CD8-positive, alpha-beta memory T cell (primary cell): Measurements from ENCODE around the gene LRWD1. TPM values are rescaled to one million over a fixed set of nuclear protein-coding genes. Genes with fewer than 3 reads are reported as not detected.

Experiments
- CTCF ChIA-PET: fragments of 350-600 bp; sonication (Branson Sonifier 250); formaldehyde crosslinking; loops from one replicate; lab custom pipeline; 2021; ENCODE audit warnings: antibody characterized with exemption; lab: Charles Lee
- POLR2A ChIA-PET: fragments of 350-600 bp; sonication (Branson Sonifier 250); formaldehyde crosslinking; loops from one replicate; lab custom pipeline; 2021; ENCODE audit warnings: antibody characterized with exemption; lab: Charles Lee
- DNase-seq, 5 donors: peaks; one replicate each; pipeline versions ENCODE4 v3.0.0 to v3.0.0-alpha.2; 2020 to 2022; ENCODE audit warnings: mixed read lengths in 1 of 5
- H3K27ac ChIP-seq: one replicate; pipeline ENCODE4 v1.7.0; 2013; ENCODE audit warnings: low read depth, mild to moderate bottlenecking, low read length, moderate library complexity
- H3K27me3 ChIP-seq: 2 replicates; pipeline ENCODE4 v1.7.0; 2013; ENCODE audit warnings: low read length, mild to moderate bottlenecking; ENCODE audit not compliant: insufficient read depth, poor library complexity, severe bottlenecking
- H3K36me3 ChIP-seq: 2 replicates; pipeline ENCODE4 v1.7.0; 2013; ENCODE audit warnings: mild to moderate bottlenecking, low read length, moderate library complexity; ENCODE audit not compliant: insufficient read depth
- H3K4me1 ChIP-seq: 2 replicates; pipeline ENCODE4 v1.7.0; 2013; ENCODE audit warnings: mild to moderate bottlenecking, low read length, moderate library complexity; ENCODE audit not compliant: insufficient read depth
- H3K4me3 ChIP-seq: 2 replicates; pipeline ENCODE4 v1.7.0; 2013; ENCODE audit warnings: mild to moderate bottlenecking, low read length
- H3K9me3 ChIP-seq: 2 replicates; pipeline ENCODE4 v1.7.0; 2013; ENCODE audit warnings: mild to moderate bottlenecking, low read length
- H3K27ac Mint-ChIP-seq, 8 donors: one replicate each; pipeline ENCODE4 v1.8.0; 2020 to 2021; ENCODE audit warnings: mixed read lengths in 8 of 8, mild to moderate bottlenecking in 6 of 8, inconsistent platforms in 3 of 8, moderate library complexity in 3 of 8
- H3K27me3 Mint-ChIP-seq, 2 donors: one replicate each; pipeline ENCODE4 v1.8.0; 2020 to 2021; ENCODE audit warnings: mixed read lengths in 2 of 2, mild to moderate bottlenecking in 1 of 2, moderate library complexity in 1 of 2
- H3K36me3 Mint-ChIP-seq, 3 donors: one replicate each; pipeline ENCODE4 v1.8.0; 2020 to 2021; ENCODE audit warnings: mixed read lengths in 3 of 3, inconsistent platforms in 1 of 3, mild to moderate bottlenecking in 1 of 3
- H3K4me1 Mint-ChIP-seq, 3 donors: one replicate each; pipeline ENCODE4 v1.8.0; 2020 to 2021; ENCODE audit warnings: mixed read lengths in 3 of 3, inconsistent platforms in 1 of 3, mild to moderate bottlenecking in 1 of 3
- H3K4me3 Mint-ChIP-seq, 7 donors: one replicate each; pipeline ENCODE4 v1.8.0; 2020 to 2021; ENCODE audit warnings: mixed read lengths in 7 of 7, mild to moderate bottlenecking in 6 of 7, moderate library complexity in 4 of 7, inconsistent platforms in 2 of 7
- H3K9me3 Mint-ChIP-seq, 5 donors: one replicate each; pipeline ENCODE4 v1.8.0; 2020 to 2022; ENCODE audit warnings: mixed read lengths in 5 of 5, mild to moderate bottlenecking in 3 of 5, moderate library complexity in 2 of 5, inconsistent platforms in 1 of 5
- polyA plus RNA-seq: library from polyadenylated mRNA; unstranded; fragments of 300-500 nt; fragmentation: Illumina TruSeq; gene quantifications from one replicate; pipeline ENCODE4 v1.2.3, GENCODE V29; 2021
- total RNA-seq, 2 experiments: library from RNA; stranded (reverse); gene quantifications; one replicate each; pipeline ENCODE4 v1.2.3, GENCODE V29; 2021

The LRWD1 gene
- total and polyA plus RNA-seq, 3 experiments from 2014 or later = 14.6 to 30.1 (median 29.9) TPM

DNA sequence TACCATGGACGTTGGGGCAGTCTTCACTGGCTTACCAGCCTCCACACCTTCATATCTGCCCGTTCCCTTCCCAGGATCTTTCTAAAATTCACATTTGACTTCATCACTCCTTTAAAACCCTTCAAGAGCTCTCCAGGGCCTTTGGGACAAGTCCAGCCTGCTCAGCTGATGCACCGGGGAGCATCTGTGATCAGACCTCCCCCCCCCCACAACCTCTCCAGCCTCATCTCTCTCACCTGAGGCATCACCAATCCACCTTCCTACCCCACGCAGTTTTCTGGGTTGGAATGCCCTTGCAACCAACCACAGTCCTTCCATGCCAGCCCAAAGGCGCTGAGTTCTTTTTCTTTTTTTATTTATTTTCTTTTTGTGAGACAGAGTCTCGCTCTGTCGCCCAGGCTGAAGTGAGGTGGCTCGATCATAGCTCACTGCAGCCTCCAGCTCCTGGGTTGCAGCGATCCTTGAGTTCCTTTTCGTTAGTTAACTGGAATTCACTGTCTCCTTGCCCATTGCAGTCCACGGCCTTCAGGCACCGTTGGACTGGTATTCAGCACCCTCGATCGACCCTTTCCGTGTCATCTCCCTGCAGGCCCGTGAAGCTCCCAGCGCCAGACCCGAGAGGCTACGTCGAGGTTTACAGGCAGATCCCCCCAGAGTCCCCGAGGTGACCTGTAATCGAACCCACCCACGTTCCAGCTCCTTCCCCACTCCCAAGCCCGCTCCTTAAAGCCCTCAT, 775 bp upstream of the LRWD1 start:
- Histone ChIP-seq H3K9me3 (no peaks in the 10 kb centered on the region), H3K27ac (peak overlapping the region; percentile 77), H3K27me3 (no peaks in the 10 kb centered on the region), H3K4me3 (peak overlapping the region; percentile 94), H3K4me1 (peaks cover 21% of the 10 kb centered on the region), H3K36me3 (no peaks in the 10 kb centered on the region)
- CTCF ChIA-PET = interaction anchor here (0.6 to 1.3 kb wide), 5 partner anchors 8 to 53 kb away, joined by 3 to 4 read pairs (median 3); no protein-coding TSS in a partner anchor
- Mint-ChIP-seq H3K36me3 (peaks cover 0 to 20% (median 4%) of the 10 kb centered on the region in 3 donors), H3K27me3 (no peaks in the 10 kb centered on the region), H3K4me3 (peak overlapping the region; percentile 88 to 96 (median 93)), H3K27ac (peak overlapping the region; percentile 79 to 92 (median 88)), H3K4me1 (peaks cover 29 to 45% (median 41%) of the 10 kb centered on the region in 3 donors), H3K9me3 (no peaks in the 10 kb centered on the region)
- DNase-seq = no peak
- POLR2A ChIA-PET = interaction anchor here (0.5 to 1.0 kb wide), 5 partner anchors 29 to 1156 kb away, joined by 3 to 5 read pairs (median 3); no protein-coding TSS in a partner anchor

DNA sequence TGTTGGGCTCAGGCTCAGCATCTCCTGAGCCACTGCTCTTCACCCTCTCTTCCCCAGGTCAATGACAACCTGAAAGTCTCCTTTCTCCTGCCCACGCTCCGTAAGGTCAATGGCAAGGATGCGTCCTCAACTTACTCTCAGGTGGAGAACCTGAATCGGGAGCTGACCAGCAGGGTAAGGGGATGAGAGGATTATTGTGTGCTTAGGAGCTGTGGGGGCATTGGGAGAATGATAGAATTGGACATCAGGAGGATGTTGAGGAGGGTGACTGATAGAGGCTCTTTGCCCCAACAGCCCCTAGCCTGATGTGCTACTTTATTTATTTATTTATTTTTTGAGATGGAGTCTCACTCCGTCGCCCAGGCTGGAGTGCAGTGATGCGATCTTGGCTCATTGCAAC, 1.3 kb downstream of the LRWD1 start:
- H3K27me3 Mint-ChIP-seq = no peaks in the 10 kb centered on the region
- H3K27ac Mint-ChIP-seq = peak overlapping the region in 3 of 8 donors; percentile 23 to 70 (median 47)
- ChIA-PET POLR2A (interaction anchor here (1.2 to 1.3 kb wide), 2 partner anchors 40 to 50 kb away, joined by 3 to 4 read pairs; no protein-coding TSS in a partner anchor), CTCF (interaction anchor here (1.3 to 3.6 kb wide), 4 partner anchors 27 to 61 kb away, joined by 3 to 19 read pairs (median 6); no protein-coding TSS in a partner anchor)
- peak in 1 of 5 donors; percentile 18 for DNase-seq
- H3K36me3 Mint-ChIP-seq = peaks cover 0 to 18% (median 0%) of the 10 kb centered on the region in 3 donors
- Histone ChIP-seq H3K4me1 (peaks cover 21% of the 10 kb centered on the region), H3K36me3 (no peaks in the 10 kb centered on the region), H3K4me3 (peak overlapping the region; percentile 94), H3K9me3 (no peaks in the 10 kb centered on the region), H3K27me3 (no peaks in the 10 kb centered on the region), H3K27ac (no peak overlapping the region)
- H3K9me3 Mint-ChIP-seq = no peaks in the 10 kb centered on the region
- peaks cover 29 to 41% (median 37%) of the 10 kb centered on the region in 3 donors for H3K4me1 Mint-ChIP-seq
- H3K4me3 Mint-ChIP-seq = peak overlapping the region; percentile 83 to 96 (median 92)

DNA sequence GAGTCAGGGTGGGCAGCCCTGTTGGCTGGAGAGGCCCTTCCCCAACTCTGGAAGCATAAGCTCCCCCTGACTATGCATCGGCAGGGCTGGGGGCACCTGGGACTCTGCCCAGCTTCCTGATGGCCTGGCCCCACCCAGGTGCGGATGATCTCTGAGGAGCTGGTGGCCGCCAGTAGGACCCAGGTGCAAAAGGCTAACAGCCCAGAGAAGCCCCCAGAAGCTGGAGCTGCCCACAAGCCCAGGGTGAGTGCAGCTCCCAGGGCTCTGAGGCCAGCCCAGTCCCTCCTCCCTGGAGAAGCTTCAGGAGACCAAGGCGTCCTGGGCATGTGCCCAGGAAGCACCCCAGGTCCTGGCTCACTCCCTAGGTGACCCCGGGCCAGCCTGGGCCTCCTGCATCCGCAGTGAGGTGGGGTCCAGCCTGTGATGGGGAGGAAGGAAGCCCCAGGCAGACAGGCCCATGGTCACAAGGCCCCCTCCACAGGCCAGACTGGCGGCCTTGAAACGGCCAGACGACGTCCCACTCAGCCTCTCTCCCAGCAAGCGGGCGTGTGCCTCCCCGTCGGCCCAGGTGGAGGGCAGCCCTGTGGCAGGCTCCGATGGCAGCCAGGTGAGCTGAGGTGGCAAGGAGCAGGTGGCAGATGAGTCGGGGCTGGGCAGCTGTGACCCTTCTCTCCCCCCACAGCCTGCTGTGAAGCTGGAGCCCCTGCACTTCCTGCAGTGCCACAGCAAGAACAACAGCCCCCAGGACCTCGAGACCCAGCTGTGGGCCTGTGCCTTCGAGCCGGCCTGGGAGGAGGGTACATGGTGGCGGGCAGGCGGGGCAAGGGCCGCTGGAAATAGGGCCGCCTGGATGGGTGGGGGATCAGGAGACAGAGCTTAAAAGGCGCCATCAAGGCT, 3.0 kb downstream of the LRWD1 start:
- H3K27me3 ChIP-seq = no peaks in the 10 kb centered on the region
- H3K9me3 Mint-ChIP-seq = no peaks in the 10 kb centered on the region
- H3K27ac ChIP-seq = no peak overlapping the region
- no peak overlapping the region for H3K27ac Mint-ChIP-seq
- no peaks in the 10 kb centered on the region for H3K9me3 ChIP-seq
- CTCF ChIA-PET = interaction anchor here (0.9 to 3.6 kb wide), 5 partner anchors 16 to 63 kb away, joined by 3 to 19 read pairs (median 4); no protein-coding TSS in a partner anchor
- no peaks in the 10 kb centered on the region for H3K27me3 Mint-ChIP-seq
- peaks cover 26 to 32% (median 31%) of the 10 kb centered on the region in 3 donors for H3K4me1 Mint-ChIP-seq
- no peak overlapping the region for H3K4me3 Mint-ChIP-seq
- DNase-seq = peak in 1 of 5 donors; percentile 46
- H3K36me3 ChIP-seq = no peaks in the 10 kb centered on the region
- POLR2A ChIA-PET = no interaction called here
- H3K4me3 ChIP-seq = no peak overlapping the region
- peaks cover 0 to 28% (median 3%) of the 10 kb centered on the region in 3 donors for H3K36me3 Mint-ChIP-seq
- peaks cover 21% of the 10 kb centered on the region for H3K4me1 ChIP-seq

DNA sequence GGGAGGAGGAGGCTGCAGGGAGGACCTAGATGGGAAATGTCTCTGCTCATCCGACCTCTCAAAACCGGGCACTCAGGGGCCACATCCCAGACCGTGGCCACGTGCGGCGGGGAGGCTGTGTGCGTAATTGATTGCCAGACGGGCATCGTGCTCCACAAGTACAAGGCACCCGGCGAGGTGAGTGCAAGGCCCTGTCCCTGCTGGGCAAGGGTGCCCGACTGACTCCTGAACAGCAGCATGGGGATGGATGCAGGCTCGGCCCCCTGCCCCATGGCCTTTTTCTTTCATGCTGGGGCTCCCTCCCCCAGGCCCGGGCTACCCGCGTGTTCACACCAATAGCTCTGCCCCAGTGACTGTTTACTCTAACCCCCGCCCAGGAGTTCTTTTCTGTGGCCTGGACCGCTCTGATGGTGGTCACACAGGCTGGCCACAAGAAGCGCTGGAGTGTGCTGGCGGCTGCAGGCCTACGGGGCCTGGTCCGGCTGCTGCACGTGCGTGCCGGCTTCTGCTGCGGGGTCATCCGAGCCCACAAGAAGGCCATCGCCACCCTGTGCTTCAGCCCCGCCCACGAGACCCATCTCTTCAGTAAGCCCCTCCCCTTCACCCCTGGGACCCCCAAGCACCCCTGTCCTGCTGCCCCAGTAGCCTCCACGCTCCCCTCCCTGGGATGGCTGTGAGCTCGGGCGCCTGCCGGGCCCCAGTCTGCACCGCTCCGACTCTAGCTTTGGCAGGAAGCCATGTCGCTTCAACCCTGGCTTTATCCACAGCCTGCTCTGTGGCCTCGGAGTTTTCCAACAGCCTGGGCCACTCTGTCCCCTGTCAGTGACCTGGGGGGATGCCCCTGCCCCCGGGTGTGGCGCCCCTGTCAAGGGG, 3.9 kb downstream of the LRWD1 start:
- Histone ChIP-seq H3K27ac (no peak overlapping the region), H3K9me3 (no peaks in the 10 kb centered on the region), H3K36me3 (no peaks in the 10 kb centered on the region), H3K4me1 (peaks cover 17% of the 10 kb centered on the region), H3K27me3 (no peaks in the 10 kb centered on the region), H3K4me3 (no peak overlapping the region)
- Mint-ChIP-seq H3K4me3 (peak overlapping the region in 1 of 7 donors; percentile 36), H3K27ac (peak overlapping the region in 2 of 8 donors; percentile 20 to 38), H3K9me3 (no peaks in the 10 kb centered on the region), H3K27me3 (peaks cover 0 to 1% of the 10 kb centered on the region in 2 donors), H3K4me1 (peaks cover 23 to 29% (median 27%) of the 10 kb centered on the region in 3 donors), H3K36me3 (peaks cover 0 to 37% (median 6%) of the 10 kb centered on the region in 3 donors)
- DNase-seq = peak in 1 of 5 donors; percentile 47
- POLR2A ChIA-PET = no interaction called here
- CTCF ChIA-PET = interaction anchor here (1.1 to 3.6 kb wide), 3 partner anchors 16 to 64 kb away, joined by 3 to 19 read pairs (median 4); no protein-coding TSS in a partner anchor

DNA sequence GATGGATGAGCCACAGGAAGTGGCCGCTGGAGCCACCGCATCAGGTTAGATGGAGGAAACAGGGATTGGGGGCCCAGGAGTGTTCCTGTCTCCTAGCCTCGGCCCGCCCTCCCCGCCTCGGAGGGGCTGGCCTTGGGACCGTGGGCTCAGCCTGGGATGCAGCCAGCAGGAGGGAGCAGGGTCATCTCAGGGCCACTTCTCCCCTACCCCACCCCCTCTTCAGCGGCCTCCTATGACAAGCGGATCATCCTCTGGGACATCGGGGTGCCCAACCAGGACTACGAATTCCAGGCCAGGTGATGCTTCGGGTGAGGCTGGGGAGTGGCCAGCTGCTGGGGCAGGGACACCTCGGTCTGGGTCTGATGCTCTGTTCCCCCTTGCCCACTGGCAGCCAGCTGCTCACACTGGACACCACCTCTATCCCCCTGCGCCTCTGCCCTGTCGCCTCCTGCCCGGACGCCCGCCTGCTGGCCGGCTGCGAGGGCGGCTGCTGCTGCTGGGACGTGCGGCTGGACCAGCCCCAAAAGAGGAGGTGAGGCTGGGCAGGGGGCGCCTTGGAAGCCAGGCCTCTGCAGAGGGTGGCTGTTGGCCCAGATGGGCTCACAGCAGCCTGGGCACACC, 4.7 kb downstream of the LRWD1 start:
- POLR2A ChIA-PET = no interaction called here
- Histone ChIP-seq H3K9me3 (no peaks in the 10 kb centered on the region), H3K4me3 (no peak overlapping the region), H3K36me3 (no peaks in the 10 kb centered on the region), H3K27me3 (no peaks in the 10 kb centered on the region), H3K4me1 (peaks cover 9% of the 10 kb centered on the region), H3K27ac (no peak overlapping the region)
- Mint-ChIP-seq H3K9me3 (no peaks in the 10 kb centered on the region), H3K27ac (peak overlapping the region in 1 of 8 donors; percentile 20), H3K27me3 (peaks cover 0 to 1% of the 10 kb centered on the region in 2 donors), H3K4me3 (no peak overlapping the region), H3K36me3 (peaks cover 0 to 35% (median 6%) of the 10 kb centered on the region in 3 donors), H3K4me1 (peaks cover 17 to 21% (median 21%) of the 10 kb centered on the region in 3 donors)
- peak in 1 of 5 donors; percentile 46 for DNase-seq
- CTCF ChIA-PET = no interaction called here

DNA sequence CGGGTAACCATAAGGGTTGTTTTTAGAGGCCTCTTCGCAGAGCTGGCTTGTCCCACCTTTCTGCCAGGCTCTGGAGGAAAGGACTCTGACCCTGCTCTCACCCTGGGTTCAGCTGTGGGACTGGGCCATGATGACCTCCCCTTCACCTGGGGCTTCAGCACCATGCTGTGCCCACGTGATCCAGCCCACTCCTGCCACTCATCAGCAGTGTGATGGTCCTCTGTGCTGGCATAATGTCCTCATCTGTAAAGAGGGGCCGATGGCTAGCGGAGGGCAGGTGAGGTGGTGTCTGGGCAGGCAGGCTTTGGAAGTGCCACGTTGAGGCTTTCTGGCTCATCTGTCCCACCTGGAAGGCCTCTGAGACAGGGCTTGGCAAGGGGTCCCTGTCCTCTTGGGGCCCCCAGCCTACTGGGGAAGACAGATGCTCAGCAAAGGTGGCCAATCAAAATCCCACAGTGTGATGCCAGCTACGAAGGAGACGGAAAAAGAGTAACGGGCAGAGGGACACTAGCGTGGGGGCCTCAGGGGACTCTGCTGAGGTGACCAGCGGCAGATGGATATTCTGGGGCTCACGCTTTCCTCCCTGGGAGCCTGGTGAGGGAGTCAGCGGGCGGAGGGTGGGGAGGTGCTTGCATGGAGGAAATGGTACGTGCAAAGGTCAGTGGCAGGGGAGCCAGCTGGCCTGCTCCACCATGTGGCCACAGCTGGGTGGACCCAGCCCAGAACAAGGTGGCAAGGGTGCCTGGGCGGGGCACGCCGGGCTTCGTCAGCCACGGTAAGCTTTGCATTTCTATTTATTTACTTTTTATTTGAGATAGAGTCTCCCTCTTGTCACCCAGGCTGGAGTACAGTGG, 5.4 kb downstream of the LRWD1 start:
- H3K36me3 Mint-ChIP-seq = peaks cover 0 to 33% (median 6%) of the 10 kb centered on the region in 3 donors
- peaks cover 9% of the 10 kb centered on the region for H3K4me1 ChIP-seq
- no peaks in the 10 kb centered on the region for H3K36me3 ChIP-seq
- ChIA-PET CTCF (no interaction called here), POLR2A (no interaction called here)
- H3K4me1 Mint-ChIP-seq = peaks cover 17 to 19% (median 18%) of the 10 kb centered on the region in 3 donors
- H3K9me3 Mint-ChIP-seq = no peaks in the 10 kb centered on the region
- no peaks in the 10 kb centered on the region for H3K9me3 ChIP-seq
- DNase-seq = peak in 1 of 5 donors; percentile 48
- H3K27me3 Mint-ChIP-seq = peaks cover 0 to 1% of the 10 kb centered on the region in 2 donors
- peak overlapping the region in 1 of 8 donors; percentile 87 for H3K27ac Mint-ChIP-seq
- peak overlapping the region in 1 of 7 donors; percentile 10 for H3K4me3 Mint-ChIP-seq
- H3K27me3 ChIP-seq = no peaks in the 10 kb centered on the region
- no peak overlapping the region for H3K27ac ChIP-seq
- no peak overlapping the region for H3K4me3 ChIP-seq
